Endothelial cell of umbilical vein (primary cell): ENCODE measurements around the gene SIAH3. TPM values are rescaled to one million over a fixed set of nuclear protein-coding genes. Genes with fewer than 3 reads are reported as not detected.

Source experiments
- BruUV-seq: library from RNA; stranded (reverse); fragments of 400-500 nt; replicated peaks from 2 replicates; lab custom pipeline; 2021; lab: Mats Ljungman, UMichigan
- CTCF ChIA-PET: fragments of 300-600, 350-600 bp; sonication (Branson Sonifier 250); formaldehyde crosslinking; loops from one replicate; lab custom pipeline; 2021; ENCODE audit warnings: antibody characterized with exemption, inconsistent platforms; lab: Charles Lee
- POLR2A ChIA-PET: fragments of 300-600, 350-600 bp; sonication (Branson Sonifier 250); formaldehyde crosslinking; loops from one replicate; lab custom pipeline; 2021; ENCODE audit warnings: antibody characterized with exemption, inconsistent platforms; lab: Charles Lee
- DNase-seq: peaks from one replicate; pipeline ENCODE4 v3.0.0-alpha.2; 2011; ENCODE audit warnings: low read depth, low spot score
- FAIRE-seq: peaks from 2 replicates; lab custom pipeline; 2011; peaks lifted over from hg19 to GRCh38; lab: Jason Lieb, UNC
- H2AFZ ChIP-seq: 2 replicates; pipeline ENCODE4 v1.6.0; 2012; ENCODE audit warnings: low read depth, low read length, control low read depth, inconsistent platforms
- H3K27ac ChIP-seq: 2 replicates; pipeline ENCODE4 v1.5.1; 2011; ENCODE audit warnings: low read depth, mild to moderate bottlenecking, control low read depth, low read length, moderate library complexity; ENCODE audit not compliant: insufficient read depth
- H3K27me3 ChIP-seq, 2 experiments: 2 replicates each; pipeline versions ENCODE4 v1.6.0 to v1.6.1; 2011; ENCODE audit warnings: low read length in 2 of 2, mixed read lengths in 1 of 2; ENCODE audit not compliant: control insufficient read depth in 2 of 2, insufficient read depth in 2 of 2
- H3K36me3 ChIP-seq, 2 experiments: 2 replicates in 1 of 2; 3 replicates in 1 of 2; pipeline ENCODE4 v1.5.1; 2011; ENCODE audit warnings: low read length in 2 of 2, mild to moderate bottlenecking in 1 of 2, moderate library complexity in 1 of 2; ENCODE audit not compliant: control insufficient read depth in 2 of 2, insufficient read depth in 2 of 2; ENCODE audit errors: extremely low read depth in 1 of 2
- H3K4me1 ChIP-seq: 3 replicates; pipeline ENCODE4 v1.5.1; 2011; ENCODE audit warnings: mild to moderate bottlenecking, low read length; ENCODE audit not compliant: control insufficient read depth, insufficient read depth; ENCODE audit errors: extremely low read depth
- H3K4me2 ChIP-seq: 2 replicates; pipeline ENCODE4 v1.6.1; 2011; ENCODE audit warnings: low read length, control low read depth, mixed read lengths; ENCODE audit not compliant: insufficient read depth
- H3K4me3 ChIP-seq, 3 experiments: fragments of 200-600 bp in 1 of 3; sonication (generic), shearing (Covaris generic) in 1 of 3; replicated peaks in 1 of 3; 2 replicates each; pipeline ENCODE4 v1.5.1; 2011 to 2016; ENCODE audit warnings: control low read depth in 3 of 3, low read length in 3 of 3, mild to moderate bottlenecking in 2 of 3, inconsistent platforms in 1 of 3, low read depth in 1 of 3, moderate library complexity in 1 of 3; ENCODE audit not compliant: insufficient read depth in 1 of 3
- H3K79me2 ChIP-seq: 2 replicates; pipeline ENCODE4 v1.6.0; 2012; ENCODE audit warnings: low read length, inconsistent platforms; ENCODE audit not compliant: control insufficient read depth, insufficient read depth
- H3K9ac ChIP-seq: replicated peaks from 2 replicates; pipeline ENCODE3; 2011; ENCODE audit warnings: low read length, control low read depth; ENCODE audit not compliant: insufficient read depth; ENCODE audit errors: extremely low read depth
- H3K9me1 ChIP-seq: replicated peaks from 3 replicates; pipeline ENCODE4 v1.6.0; 2011; ENCODE audit warnings: mild to moderate bottlenecking, low read length; ENCODE audit not compliant: control insufficient read depth, insufficient read depth; ENCODE audit errors: extremely low read depth
- H3K9me3 ChIP-seq: replicated peaks from 2 replicates; pipeline ENCODE4 v1.5.1; 2012; ENCODE audit warnings: low read length, inconsistent platforms; ENCODE audit not compliant: control insufficient read depth, insufficient read depth
- H4K20me1 ChIP-seq: replicated peaks from 2 replicates; pipeline ENCODE3; 2011; ENCODE audit warnings: mild to moderate bottlenecking, low read length; ENCODE audit not compliant: control insufficient read depth, insufficient read depth; ENCODE audit errors: extremely low read depth
- EZH2 ChIP-seq: IDR thresholded peaks from 2 replicates; pipeline ENCODE4 v1.6.1; 2012; ENCODE audit warnings: borderline replicate concordance, low read depth, mild to moderate bottlenecking, moderate library complexity, low read length, inconsistent platforms; ENCODE audit not compliant: severe bottlenecking
- FOS ChIP-seq: IDR thresholded peaks from 2 replicates; pipeline ENCODE4 v1.6.1; 2011; ENCODE audit warnings: mild to moderate bottlenecking, low read length, moderate library complexity, borderline replicate concordance; ENCODE audit not compliant: insufficient read depth
- GATA2 ChIP-seq: IDR thresholded peaks from 2 replicates; pipeline ENCODE4 v1.7.0; 2011; ENCODE audit warnings: low read depth, mild to moderate bottlenecking, moderate library complexity, mixed read lengths, low read length; ENCODE audit not compliant: insufficient read length, insufficient read depth
- JUN ChIP-seq: IDR thresholded peaks from 2 replicates; pipeline ENCODE4 v1.6.1; 2011; ENCODE audit warnings: borderline replicate concordance, low read depth; ENCODE audit not compliant: insufficient read length, insufficient read depth
- MYC ChIP-seq: IDR thresholded peaks from one replicate; pipeline ENCODE4 v1.6.1; 2011; ENCODE audit warnings: mild to moderate bottlenecking, low read depth, low read length
- POLR2A ChIP-seq: IDR thresholded peaks from 2 replicates; pipeline ENCODE4 v1.6.1; 2012; ENCODE audit warnings: low read depth, mild to moderate bottlenecking, control low read depth, low read length
- POLR2AphosphoS5 ChIP-seq: IDR thresholded peaks from 2 replicates; pipeline ENCODE4 v1.6.1; 2012; ENCODE audit warnings: low read depth, mild to moderate bottlenecking, control low read depth, low read length, moderate library complexity; ENCODE audit not compliant: insufficient read depth
- dilution Hi-C: fragments of 300-500 bp; cut with MboI; formaldehyde crosslinking; loops from one replicate; pipeline ENCODE4 v1.15.0; 2019; ENCODE audit warnings: low sequenced_read_pairs; ENCODE audit not compliant: extremely low pct_ligation_motif_present
- intact Hi-C: fragments of 100-400 bp; cut with micrococcal nuclease; formaldehyde crosslinking; loops from one replicate; pipeline ENCODE4 v1.10.0; 2022
- polyA plus RNA-seq, 4 experiments: library from polyadenylated mRNA; depleted of rRNA in 3 of 4; stranded (reverse) in 3 of 4; unstranded in 1 of 4; fragments of >200 nt; gene quantifications; 2 replicates each; pipeline versions ENCODE4 v1.2.1 to v1.2.3, GENCODE V29; 2011 to 2012; ENCODE audit warnings: missing spikeins in 1 of 4
- total RNA-seq: library from RNA; stranded (reverse); gene quantifications from 2 replicates; pipeline ENCODE4 v1.2.3, GENCODE V29; 2021
- TF ChIP-seq, protein P1 (sequence below): IDR thresholded peaks from 2 replicates; pipeline ENCODE4 v1.6.1; 2011; ENCODE audit not compliant: insufficient read depth, insufficient read length
- TF ChIP-seq, protein P2 (sequence below), 2 donors: IDR thresholded peaks; 1 replicate in 1 of 2; 2 replicates in 1 of 2; pipeline ENCODE4 v1.5.1; 2011; ENCODE audit warnings: low read length in 2 of 2, mild to moderate bottlenecking in 2 of 2, moderate library complexity in 2 of 2, control low read depth in 1 of 2, inconsistent platforms in 1 of 2, low read depth in 1 of 2; ENCODE audit not compliant: insufficient read depth in 1 of 2; ENCODE audit errors: extremely low read depth in 1 of 2

Gene SIAH3
- total and polyA plus RNA-seq, 2 donors (not counting 3 experiments of a cell fraction or from before 2014, with no cell fraction given) = 0.03 TPM; not detected in 1

DNA sequence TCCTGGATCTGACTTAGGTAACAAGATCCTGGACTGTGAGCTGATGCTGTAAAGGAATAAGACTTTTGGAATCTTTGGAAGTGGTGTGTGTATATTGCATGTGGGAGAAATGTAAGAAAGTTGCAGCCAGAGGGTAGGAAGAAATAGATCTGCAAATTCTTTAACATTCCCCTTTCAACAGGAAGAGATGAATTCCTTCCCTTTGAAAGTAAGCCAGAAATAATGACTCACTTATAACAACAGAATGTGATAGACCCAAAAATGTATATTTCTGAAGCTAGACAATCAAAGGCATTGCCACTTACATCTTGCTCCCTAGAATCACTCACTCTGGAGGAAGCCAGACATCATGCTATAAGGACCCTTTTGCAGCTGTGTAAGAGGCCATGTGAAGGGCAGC, 9.8 kb upstream of the SIAH3 start:
- H3K36me3 ChIP-seq = no peaks in the 10 kb centered on the region
- dilution Hi-C loops = no loop called here
- no peak overlapping the region for H3K4me3 ChIP-seq
- H3K9me3 ChIP-seq = no peaks in the 10 kb centered on the region
- peaks cover 15% of the 10 kb centered on the region for H3K4me1 ChIP-seq
- DNase-seq = peak; percentile 58
- H3K9ac ChIP-seq = no peak overlapping the region
- H3K4me2 ChIP-seq = peak overlapping the region; percentile 59
- intact Hi-C loops = no loop called here
- ChIA-PET CTCF (interaction anchor here (0.8 to 1.9 kb wide), 5 partner anchors 14 to 265 kb away, joined by 3 to 6 read pairs (median 3); no protein-coding TSS in a partner anchor), POLR2A (interaction anchor here (0.6 kb wide), 1 partner anchor 13 kb away, joined by 3 read pairs; no protein-coding TSS in a partner anchor)
- H3K27me3 ChIP-seq = peaks cover 16 to 20% of the 10 kb centered on the region in 2 experiments
- H2AFZ ChIP-seq = no peak overlapping the region
- peak; percentile 55 for FAIRE-seq
- BruUV-seq = no TSS peak
- TF ChIP-seq, protein P1, sequence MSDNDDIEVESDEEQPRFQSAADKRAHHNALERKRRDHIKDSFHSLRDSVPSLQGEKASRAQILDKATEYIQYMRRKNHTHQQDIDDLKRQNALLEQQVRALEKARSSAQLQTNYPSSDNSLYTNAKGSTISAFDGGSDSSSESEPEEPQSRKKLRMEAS = no peak
- TF ChIP-seq POLR2AphosphoS5 (no peak), MYC (no peak), EZH2 (no peak), JUN (peak; percentile 39), POLR2A (no peak), FOS (peak; percentile 58), GATA2 (no peak)
- TF ChIP-seq, protein P2, sequence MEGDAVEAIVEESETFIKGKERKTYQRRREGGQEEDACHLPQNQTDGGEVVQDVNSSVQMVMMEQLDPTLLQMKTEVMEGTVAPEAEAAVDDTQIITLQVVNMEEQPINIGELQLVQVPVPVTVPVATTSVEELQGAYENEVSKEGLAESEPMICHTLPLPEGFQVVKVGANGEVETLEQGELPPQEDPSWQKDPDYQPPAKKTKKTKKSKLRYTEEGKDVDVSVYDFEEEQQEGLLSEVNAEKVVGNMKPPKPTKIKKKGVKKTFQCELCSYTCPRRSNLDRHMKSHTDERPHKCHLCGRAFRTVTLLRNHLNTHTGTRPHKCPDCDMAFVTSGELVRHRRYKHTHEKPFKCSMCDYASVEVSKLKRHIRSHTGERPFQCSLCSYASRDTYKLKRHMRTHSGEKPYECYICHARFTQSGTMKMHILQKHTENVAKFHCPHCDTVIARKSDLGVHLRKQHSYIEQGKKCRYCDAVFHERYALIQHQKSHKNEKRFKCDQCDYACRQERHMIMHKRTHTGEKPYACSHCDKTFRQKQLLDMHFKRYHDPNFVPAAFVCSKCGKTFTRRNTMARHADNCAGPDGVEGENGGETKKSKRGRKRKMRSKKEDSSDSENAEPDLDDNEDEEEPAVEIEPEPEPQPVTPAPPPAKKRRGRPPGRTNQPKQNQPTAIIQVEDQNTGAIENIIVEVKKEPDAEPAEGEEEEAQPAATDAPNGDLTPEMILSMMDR (IDR thresholded peaks at IDR 0.05; ENCODE audit: extremely low read depth in 1 of 2, insufficient read depth in 1 of 2, low read depth in 1 of 2, low read length in 2 of 2) = no peak
- H3K9me1 ChIP-seq = no peaks in the 10 kb centered on the region
- H3K27ac ChIP-seq = no peak overlapping the region
- H3K79me2 ChIP-seq = no peaks in the 10 kb centered on the region
- no peaks in the 10 kb centered on the region for H4K20me1 ChIP-seq
